ENCODE measurements around the gene CBX5. TPM values are rescaled to one million over a fixed set of nuclear protein-coding genes. Genes with fewer than 3 reads are reported as not detected.
"Not testable (repeated sequence)": the region's sequence is repeated elsewhere in the genome, so short reads cannot be mapped to it uniquely, and the experiment has no call there.

Gene CBX5
- total RNA-seq, 4 donors from 2014 or later, result 13.2 to 26.4 (median 20.4) TPM

DNA sequence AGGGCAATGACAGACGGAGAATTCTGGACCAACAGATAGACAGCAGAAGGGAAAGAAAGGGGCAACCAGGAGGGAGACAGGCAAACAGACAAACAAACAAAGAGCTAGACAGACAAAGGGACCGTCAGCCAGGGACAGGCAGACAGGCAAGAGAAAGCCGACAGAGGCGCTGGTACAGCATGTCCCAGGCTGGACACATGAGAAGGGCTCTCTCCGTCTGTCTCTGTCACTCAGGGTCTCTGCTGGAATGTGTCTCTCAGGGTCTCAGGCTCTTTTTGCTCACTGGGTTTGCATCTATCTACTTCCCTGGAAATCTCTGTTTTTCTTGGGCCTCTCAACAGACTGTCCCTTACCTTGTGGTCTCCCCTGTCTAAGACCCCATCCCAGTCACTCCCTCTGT is 82.9 kb downstream of the CBX5 start:
- no peak overlapping the region for H3K4me3 ChIP-seq (ENCODE audit: low read depth, poor library complexity, severe bottlenecking)
- DNase-seq (ENCODE audit: low spot score in 2 of 2), result no peak
- intact Hi-C loops (cut with DNase I; ENCODE audit: low total_unique reads), result no loop called here
- 60 to 62% methylated on average over 5 of the region's 5 CpGs for WGBS, 2 donors
- TF ChIP-seq, protein P1, sequence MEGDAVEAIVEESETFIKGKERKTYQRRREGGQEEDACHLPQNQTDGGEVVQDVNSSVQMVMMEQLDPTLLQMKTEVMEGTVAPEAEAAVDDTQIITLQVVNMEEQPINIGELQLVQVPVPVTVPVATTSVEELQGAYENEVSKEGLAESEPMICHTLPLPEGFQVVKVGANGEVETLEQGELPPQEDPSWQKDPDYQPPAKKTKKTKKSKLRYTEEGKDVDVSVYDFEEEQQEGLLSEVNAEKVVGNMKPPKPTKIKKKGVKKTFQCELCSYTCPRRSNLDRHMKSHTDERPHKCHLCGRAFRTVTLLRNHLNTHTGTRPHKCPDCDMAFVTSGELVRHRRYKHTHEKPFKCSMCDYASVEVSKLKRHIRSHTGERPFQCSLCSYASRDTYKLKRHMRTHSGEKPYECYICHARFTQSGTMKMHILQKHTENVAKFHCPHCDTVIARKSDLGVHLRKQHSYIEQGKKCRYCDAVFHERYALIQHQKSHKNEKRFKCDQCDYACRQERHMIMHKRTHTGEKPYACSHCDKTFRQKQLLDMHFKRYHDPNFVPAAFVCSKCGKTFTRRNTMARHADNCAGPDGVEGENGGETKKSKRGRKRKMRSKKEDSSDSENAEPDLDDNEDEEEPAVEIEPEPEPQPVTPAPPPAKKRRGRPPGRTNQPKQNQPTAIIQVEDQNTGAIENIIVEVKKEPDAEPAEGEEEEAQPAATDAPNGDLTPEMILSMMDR (IDR thresholded peaks at IDR 0.05), result no peak
- no peak for TF ChIP-seq POLR2A (IDR thresholded peaks at IDR 0.05)

DNA sequence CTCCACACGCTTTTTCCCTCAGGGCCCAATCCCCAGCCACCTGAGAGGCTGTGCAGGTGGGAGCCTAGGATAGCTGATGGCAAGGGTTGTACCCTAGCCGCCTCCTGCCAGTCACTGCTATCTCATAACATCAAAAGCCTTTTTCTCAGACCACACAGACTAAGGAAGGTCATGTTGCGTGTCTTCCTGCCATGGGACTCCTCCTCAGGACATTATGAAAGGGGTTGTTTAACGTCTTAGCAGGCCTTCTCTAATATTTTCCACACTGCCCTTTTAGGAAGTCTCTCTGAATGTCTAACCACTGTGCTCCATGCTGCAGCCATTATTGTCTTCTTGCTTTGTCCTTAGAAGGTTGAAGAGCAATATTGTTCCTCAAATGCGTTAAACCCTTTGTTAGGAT is 83.5 kb downstream of the CBX5 start:
- TF ChIP-seq POLR2A (IDR thresholded peaks at IDR 0.05), result no peak
- TF ChIP-seq, protein P1 (IDR thresholded peaks at IDR 0.05), result no peak
- intact Hi-C loops (cut with DNase I; ENCODE audit: low total_unique reads), result no loop called here
- H3K4me3 ChIP-seq (ENCODE audit: low read depth, poor library complexity, severe bottlenecking), result no peak overlapping the region
- DNase-seq (ENCODE audit: low spot score in 2 of 2), result no peak
- WGBS, 2 donors, result 81% methylated on average over 5 of the region's 5 CpGs

DNA sequence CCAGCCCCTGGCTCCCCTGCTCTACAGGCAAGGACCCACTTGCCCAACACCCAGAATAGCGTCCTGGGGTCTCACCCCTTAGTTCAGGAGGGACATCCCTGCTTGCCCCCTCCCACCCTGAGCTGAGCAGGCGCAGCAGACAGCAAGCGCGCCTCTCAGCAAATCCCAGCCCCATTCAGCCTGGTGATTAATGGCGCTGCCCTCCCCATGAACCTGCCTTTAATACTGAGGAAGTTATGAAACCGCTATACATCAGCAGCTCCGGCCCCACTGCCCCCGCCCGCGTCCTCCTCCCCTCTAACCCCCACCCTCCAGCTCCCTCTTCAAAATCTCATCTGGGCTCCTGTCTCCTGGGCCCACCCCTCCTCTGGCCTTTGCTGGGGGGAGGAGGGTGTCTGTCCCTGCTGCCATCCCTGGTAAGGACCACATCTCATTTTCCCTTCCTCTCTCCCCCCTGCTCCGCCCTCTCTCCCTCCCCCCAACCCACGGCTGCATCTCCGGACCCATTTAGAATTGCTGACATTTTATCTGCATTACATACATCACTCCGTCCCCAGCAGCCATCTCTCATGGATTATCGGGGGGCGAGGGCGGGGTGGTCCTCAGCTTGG is 84.1 kb downstream of the CBX5 start:
- WGBS, 2 donors, result 57 to 58% methylated on average over 16 to 17 of the region's 17 CpGs
- no peak for TF ChIP-seq POLR2A (IDR thresholded peaks at IDR 0.05)
- TF ChIP-seq, protein P1 (IDR thresholded peaks at IDR 0.05), result no peak
- H3K4me3 ChIP-seq (ENCODE audit: low read depth, poor library complexity, severe bottlenecking), result no peak overlapping the region
- intact Hi-C loops (cut with DNase I; ENCODE audit: low total_unique reads), result no loop called here
- DNase-seq (ENCODE audit: low spot score in 2 of 2), result no peak

DNA sequence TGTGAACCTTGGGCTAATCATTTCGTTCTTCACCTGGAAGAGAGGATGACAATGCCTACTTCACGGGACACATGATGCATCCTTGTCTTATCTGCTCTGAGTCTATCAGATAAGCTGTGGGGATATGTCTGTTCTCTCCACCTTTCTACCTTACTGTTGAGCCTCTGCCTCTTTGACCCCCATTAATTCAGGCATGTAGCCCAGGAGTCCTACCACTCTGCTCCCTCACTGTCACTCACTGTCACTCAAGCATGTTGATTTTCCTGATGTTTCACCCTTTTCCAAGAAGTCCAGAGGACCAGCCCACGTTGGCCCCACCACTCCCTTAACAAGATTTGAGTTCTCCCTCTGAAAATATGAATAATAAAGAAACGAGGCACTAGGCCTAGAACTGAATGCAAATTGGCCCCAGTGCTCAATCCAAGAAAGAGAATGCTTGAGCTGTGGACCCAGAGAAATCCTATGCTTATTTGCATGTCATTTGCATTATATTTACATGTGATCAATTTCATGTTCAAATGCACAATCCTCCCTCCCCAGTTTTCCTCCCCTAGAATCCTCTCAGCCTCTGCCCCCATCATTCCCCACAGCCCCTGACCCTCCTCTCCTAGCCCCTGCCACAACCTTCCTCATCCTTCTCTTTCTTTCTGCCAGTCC is 84.7 kb downstream of the CBX5 start:
- no peak overlapping the region for H3K4me3 ChIP-seq (ENCODE audit: low read depth, poor library complexity, severe bottlenecking)
- intact Hi-C loops (cut with DNase I; ENCODE audit: low total_unique reads), result no loop called here

DNA sequence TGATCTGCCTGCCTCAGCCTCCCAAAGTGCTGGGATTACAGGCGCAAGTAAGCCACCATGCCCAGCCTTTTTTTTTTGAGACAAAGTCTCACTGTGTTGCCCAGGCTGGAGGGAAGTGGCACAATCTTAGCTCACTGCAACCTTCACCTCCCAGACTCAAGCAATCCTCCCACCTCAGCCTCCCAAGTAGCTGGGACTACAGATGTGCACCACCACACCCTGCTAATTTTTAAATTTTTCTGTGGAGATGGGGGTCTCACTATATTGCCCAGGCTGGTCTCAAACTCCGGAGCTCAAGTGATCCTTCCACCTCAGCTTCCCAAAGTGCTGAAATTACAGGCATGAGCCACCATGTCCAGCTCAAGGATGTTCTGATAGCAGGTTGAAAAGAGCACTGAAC is 85.3 kb downstream of the CBX5 start:
- WGBS, 2 donors, result 90 to 93% methylated on average over 2 of the region's 2 CpGs
- intact Hi-C loops (cut with DNase I; ENCODE audit: low total_unique reads), result loop anchor here (5.0 kb wide), 1 partner anchor 162 kb away; the partner anchor contains the start of gene HOXC5
- DNase-seq (ENCODE audit: low spot score in 2 of 2), result not testable (repeated sequence)

More for the DNA sequence above, 84.7 kb downstream of the CBX5 start:
- 47 to 54% methylated on average over 4 of the region's 4 CpGs for WGBS, 2 donors
- TF ChIP-seq, protein P1 (IDR thresholded peaks at IDR 0.05), result no peak
- TF ChIP-seq POLR2A (IDR thresholded peaks at IDR 0.05), result no peak
- DNase-seq (ENCODE audit: low spot score in 2 of 2), result no peak

DNA sequence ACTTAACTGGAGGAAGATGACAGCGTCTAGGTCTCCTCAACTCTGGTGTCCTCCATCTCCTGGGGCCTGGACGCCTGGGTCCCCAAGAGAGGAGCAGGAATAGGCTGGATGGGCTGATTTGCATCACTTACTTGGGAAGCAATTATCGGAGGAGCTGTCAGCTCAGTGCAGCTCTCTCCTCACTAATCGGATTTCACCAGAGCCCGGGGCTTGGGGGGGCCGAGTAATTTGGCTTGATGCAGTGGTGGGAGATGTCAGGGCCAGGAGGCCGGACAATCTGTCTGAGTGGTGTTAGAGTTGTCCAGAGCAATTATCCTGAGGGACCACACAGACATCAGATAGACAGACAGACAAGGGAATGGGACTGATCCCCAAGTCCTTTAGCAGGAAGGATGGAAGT is 86.5 kb downstream of the CBX5 start:
- no peak for DNase-seq (ENCODE audit: low spot score in 2 of 2)
- no peak for TF ChIP-seq POLR2A (IDR thresholded peaks at IDR 0.05)
- TF ChIP-seq, protein P1 (IDR thresholded peaks at IDR 0.05), result no peak
- intact Hi-C loops (cut with DNase I; ENCODE audit: low total_unique reads), result loop anchor here (5.0 kb wide), 1 partner anchor 161 kb away; the partner anchor contains the start of gene HOXC5
- no peak overlapping the region for H3K4me3 ChIP-seq (ENCODE audit: low read depth, poor library complexity, severe bottlenecking)
- WGBS, 2 donors, result 84 to 88% methylated on average over 7 of the region's 7 CpGs

More for the DNA sequence above, 85.3 kb downstream of the CBX5 start:
- H3K4me3 ChIP-seq (ENCODE audit: low read depth, poor library complexity, severe bottlenecking), result not testable (repeated sequence)

Data from lower leg skin (tissue), 4 donors.